K562 (cell line): ENCODE results near the gene SLC38A8. TPM values are rescaled to one million over a fixed set of nuclear protein-coding genes. Genes with fewer than 3 reads are reported as not detected.

Experiments used
- ATAC-seq: fragments of 200-7000 bp; cut with Tn5 transposase; 3 replicates; pipeline ENCODE4 v1.9.1; 2020; ENCODE audit warnings: moderate library complexity
- BruUV-seq: library from RNA; stranded (reverse); fragments of 400-500 nt; replicated peaks from 2 replicates; lab custom pipeline; 2021; lab: Mats Ljungman, UMichigan
- CTCF ChIA-PET: fragments of 300-600 bp; formaldehyde crosslinking; extraction: SDS; loops from one replicate; lab custom pipeline; 2021; ENCODE audit warnings: low intra/inter-chr PET ratio; lab: Yijun Ruan, JAX
- POLR2A ChIA-PET: fragments of 300-600, 350-650 bp; sonication (Branson Sonifier 250); formaldehyde crosslinking; extraction: SDS; loops from one replicate; lab custom pipeline; 2021; ENCODE audit warnings: antibody characterized with exemption, inconsistent platforms; lab: Yijun Ruan, JAX
- DNase-seq, 4 experiments: peaks; one replicate each; pipeline versions ENCODE4 v3.0.0 to v3.0.0-alpha.2; 2011 to 2018; ENCODE audit warnings: low spot score in 3 of 4, mixed read lengths in 3 of 4; ENCODE audit errors: extremely low read depth in 1 of 4
- FAIRE-seq: peaks from 2 replicates; lab custom pipeline; 2011; peaks lifted over from hg19 to GRCh38; lab: Jason Lieb, UNC
- H2AFZ ChIP-seq: 2 replicates; pipeline ENCODE4 v1.6.0; 2011; ENCODE audit warnings: low read depth, low read length, control low read depth, inconsistent platforms
- H3K27ac ChIP-seq: fragments of 200-600 bp; 3 replicates; pipeline ENCODE4 v1.8.0; 2011; ENCODE audit warnings: low read depth, mild to moderate bottlenecking, control low read depth, inconsistent platforms, low read length, moderate library complexity, mixed read lengths; ENCODE audit errors: extremely low read depth
- H3K27me3 ChIP-seq, 2 experiments: fragments of 300-600 bp in 1 of 2; 2 replicates in 1 of 2; 3 replicates in 1 of 2; pipeline versions ENCODE4 v1.6.0 to v1.8.0; 2011; ENCODE audit warnings: inconsistent platforms in 2 of 2, low read length in 2 of 2, mild to moderate bottlenecking in 1 of 2, mixed read lengths in 1 of 2, moderate library complexity in 1 of 2; ENCODE audit not compliant: control insufficient read depth in 2 of 2, insufficient read depth in 2 of 2
- H3K36me3 ChIP-seq: fragments of 300-600 bp; 3 replicates; pipeline ENCODE4 v1.8.0; 2011; ENCODE audit warnings: mild to moderate bottlenecking, low read length, inconsistent platforms; ENCODE audit not compliant: control insufficient read depth, insufficient read depth
- H3K4me1 ChIP-seq, 2 experiments: fragments of 200-600 bp in 1 of 2; replicated peaks in 1 of 2; 2 replicates in 1 of 2; 3 replicates in 1 of 2; pipeline versions ENCODE4 v1.5.1 to v1.8.0; 2011; ENCODE audit warnings: inconsistent platforms in 2 of 2, low read length in 2 of 2, mild to moderate bottlenecking in 1 of 2, mixed read lengths in 1 of 2, moderate library complexity in 1 of 2; ENCODE audit not compliant: control insufficient read depth in 2 of 2, insufficient read depth in 2 of 2
- H3K4me2 ChIP-seq: 2 replicates; pipeline ENCODE4 v1.6.1; 2011; ENCODE audit warnings: low read length, control low read depth, inconsistent platforms, mixed read lengths; ENCODE audit not compliant: insufficient read depth
- H3K4me3 ChIP-seq: fragments of 200-600 bp; sonication (generic), shearing (Covaris generic); 2 replicates; pipeline ENCODE4 v1.5.1; 2016; ENCODE audit warnings: control low read depth, inconsistent platforms
- H3K79me2 ChIP-seq: fragments of 200-600 bp; 3 replicates; pipeline ENCODE4 v1.8.0; 2011; ENCODE audit warnings: low read length, inconsistent platforms; ENCODE audit not compliant: control insufficient read depth, insufficient read depth
- H3K9ac ChIP-seq, 2 experiments: 2 replicates each; pipeline versions ENCODE4 v1.6.0 to v1.6.1; 2011; ENCODE audit warnings: low read depth in 2 of 2, low read length in 2 of 2, control low read depth in 1 of 2, inconsistent platforms in 1 of 2, mild to moderate bottlenecking in 1 of 2, mixed read lengths in 1 of 2; ENCODE audit not compliant: insufficient read depth in 1 of 2
- H3K9me1 ChIP-seq: one replicate; pipeline ENCODE4 v1.6.0; 2011; ENCODE audit warnings: inconsistent platforms, mild to moderate bottlenecking, low read length, moderate library complexity; ENCODE audit not compliant: control insufficient read depth, insufficient read depth
- H3K9me3 ChIP-seq: replicated peaks from 2 replicates; pipeline ENCODE4 v1.5.1; 2011; ENCODE audit warnings: low read depth, low read length, inconsistent platforms; ENCODE audit not compliant: control insufficient read depth, insufficient read depth
- H4K20me1 ChIP-seq: replicated peaks from 2 replicates; pipeline ENCODE4 v1.6.1; 2011; ENCODE audit warnings: low read length, inconsistent platforms, mixed read lengths; ENCODE audit not compliant: control insufficient read depth, insufficient read depth
- ZNF609 ChIP-seq: sonication (generic); formaldehyde crosslinking; IDR thresholded peaks from 2 replicates; pipeline ENCODE4 v1.8.1; 2023; ENCODE audit warnings: missing genetic modification reagents, mild to moderate bottlenecking, borderline replicate concordance
- WGBS: fragments of 100-300 bp; shearing (Covaris generic); methylation state at CpG from one replicate; pipeline ENCODE4 v1.1.6; 2016; ENCODE audit warnings: low coverage, mixed read lengths; ENCODE audit not compliant: insufficient coverage; ENCODE audit errors: missing lambda C conversion rate; 5-methylcytosine and 5-hydroxymethylcytosine counted together
- in situ Hi-C: fragments of 300-500 bp; cut with MboI; formaldehyde crosslinking; loops from 4 replicates; pipeline ENCODE4 v1.15.0; 2018; ENCODE audit warnings: inconsistent platforms, mixed read lengths
- intact Hi-C: fragments of 100-400 bp; cut with micrococcal nuclease; formaldehyde crosslinking; loops from 2 replicates; pipeline ENCODE4 v1.14.2; 2022
- polyA plus RNA-seq, 8 experiments: library from polyadenylated mRNA; depleted of rRNA in 4 of 8; stranded (reverse) in 5 of 8; unstranded in 3 of 8; fragments of >200 nt; fragmentation: Nextera tagmentation in 2 of 8; fragmentation: Illumina TruSeq in 1 of 8; extraction: Ambion mirVana in 2 of 8; extraction: Trizol in 1 of 8; gene quantifications; 2 replicates each; pipeline versions ENCODE4 v1.2.1 to v1.2.3, GENCODE V29; 2011 to 2014; ENCODE audit warnings: inconsistent platforms in 1 of 8, missing spikeins in 1 of 8
- total RNA-seq, 7 experiments: library from RNA; depleted of rRNA in 6 of 7; stranded (reverse); fragments of >200 nt in 6 of 7; fragmentation: Illumina TruSeq in 2 of 7; extraction: Trizol in 2 of 7; gene quantifications; 2 replicates each; pipeline versions ENCODE4 v1.2.1 to v1.2.3, GENCODE V29; 2011 to 2021; ENCODE audit warnings: low replicate concordance in 1 of 7

Gene SLC38A8
- total and polyA plus RNA-seq, 9 of the 15 experiments (the other 6 are each of a cell fraction or from before 2014, with no cell fraction given), result 0.28 TPM; not detected in 8

- H3K4me3 ChIP-seq, result no peak overlapping the region
- no peaks in the 10 kb centered on the region for H3K9me3 ChIP-seq
- H3K27me3 ChIP-seq, result no peaks in the 10 kb centered on the region
- ChIA-PET CTCF (no interaction called here), POLR2A (interaction anchor here (0.7 to 1.6 kb wide), 5 partner anchors 10 to 406 kb away, joined by 3 to 4 read pairs (median 3); no protein-coding TSS in a partner anchor)
- no peaks in the 10 kb centered on the region for H3K9me1 ChIP-seq
- in situ Hi-C loops, result no loop called here
- BruUV-seq, result no TSS peak
- ATAC-seq, result no peak
- 90% methylated on average over 8 of the region's 8 CpGs for WGBS
- H3K27ac ChIP-seq, result no peak overlapping the region
- no peaks in the 10 kb centered on the region for H3K79me2 ChIP-seq
- no peak for FAIRE-seq
- H3K4me2 ChIP-seq, result no peak overlapping the region
- peaks cover 88% of the 10 kb centered on the region for H3K36me3 ChIP-seq
- H4K20me1 ChIP-seq, result no peaks in the 10 kb centered on the region
- H2AFZ ChIP-seq, result no peak overlapping the region
- DNase-seq, result no peak
- H3K4me1 ChIP-seq, result no peaks in the 10 kb centered on the region
- intact Hi-C loops, result no loop called here
- no peak overlapping the region for H3K9ac ChIP-seq
- TF ChIP-seq ZNF609, result no peak
Observed at GRCh38 chr16:84071121-84071520, 28.5 kb upstream of the SLC38A8 start.
